HG03139 (cell line): Measurements from ENCODE around the gene PCDH8.

Experiments used
- ATAC-seq: cut with Tn5 transposase; IDR thresholded peaks from one replicate; pipeline ENCODE4 v1.9.1; 2021; ENCODE audit not compliant: unreplicated experiment

PCDH8 gene

DNA sequence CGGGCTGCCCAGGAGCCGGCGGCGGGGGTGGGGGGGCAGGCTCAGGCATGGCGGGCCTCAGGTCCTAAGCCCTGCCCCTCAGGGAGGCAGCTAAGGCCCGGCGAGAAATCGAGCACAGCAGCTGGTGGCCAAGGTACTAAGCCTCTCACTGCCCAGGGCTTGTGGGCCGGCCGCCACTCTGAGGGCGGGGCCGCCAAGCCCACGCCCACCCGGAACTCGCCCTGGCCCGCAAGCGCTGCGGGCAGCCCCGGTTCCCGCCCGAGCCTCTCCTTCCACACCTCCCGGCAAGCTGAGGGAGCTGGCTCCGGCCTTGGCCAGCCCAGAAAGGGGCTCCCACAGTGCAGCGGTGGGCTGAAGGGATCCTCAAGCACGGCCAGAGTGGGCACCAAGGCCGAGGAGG lies 33.1 kb downstream of the PCDH8 start:
- no peak for ATAC-seq

- ATAC-seq: no peak
Observed at GRCh38 chr13:52812941-52813340, 35.5 kb downstream of the PCDH8 start.

GRCh38 chr13:52811841-52812240 lies 36.6 kb downstream of the PCDH8 start:
- ATAC-seq: no peak

DNA sequence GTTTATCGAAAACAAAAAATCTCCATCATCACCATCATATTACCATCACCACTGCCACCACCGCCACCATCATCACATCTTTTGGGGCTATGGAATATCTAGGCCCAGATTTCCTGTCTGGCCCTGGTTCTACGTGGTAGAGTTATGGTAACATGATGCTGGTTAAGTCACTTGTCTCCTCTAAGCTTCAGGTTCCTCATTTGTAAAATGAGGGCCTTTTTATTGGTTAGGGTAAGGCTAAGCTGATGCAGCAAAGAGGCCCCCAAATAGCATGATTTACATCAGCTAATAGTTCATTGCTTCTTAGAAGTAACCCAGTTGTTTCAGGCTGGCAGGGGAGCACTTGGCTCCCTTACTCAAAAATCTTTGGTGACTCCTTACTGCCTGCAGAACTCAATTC lies 37.9 kb downstream of the PCDH8 start:
- ATAC-seq: no peak

- ATAC-seq: no peak
Observed at GRCh38 chr13:52810011-52810410, 38.4 kb downstream of the PCDH8 start.

- ATAC-seq: peak; percentile 73
Observed at GRCh38 chr13:52809310-52809769, 39.1 kb downstream of the PCDH8 start.

GRCh38 chr13:52808842-52809219 lies 39.6 kb downstream of the PCDH8 start:
- no peak for ATAC-seq

DNA sequence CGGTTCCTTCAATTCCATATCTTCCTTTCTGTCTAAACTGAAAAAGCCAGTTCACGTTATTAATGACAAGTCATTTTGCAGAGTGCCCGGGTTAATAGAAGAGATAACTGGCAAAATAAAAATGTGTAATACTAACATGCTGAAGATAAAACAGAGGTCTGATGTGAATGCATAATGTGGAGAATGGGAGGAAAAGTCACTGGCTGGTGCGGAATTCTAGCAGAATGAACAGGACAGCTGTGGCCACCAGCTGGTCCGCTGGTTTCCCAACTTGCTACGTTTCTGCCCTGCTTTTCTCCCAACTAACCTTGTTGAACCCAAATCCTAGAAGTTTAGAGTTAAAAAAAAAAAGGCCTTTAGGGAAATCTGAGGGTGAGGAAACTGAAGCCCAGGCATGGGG lies 42.4 kb downstream of the PCDH8 start:
- ATAC-seq: no peak

- no peak for ATAC-seq
Observed at GRCh38 chr13:52804202-52804641, 44.2 kb downstream of the PCDH8 start.

- ATAC-seq: no peak
Observed at GRCh38 chr13:52800856-52801255, 47.6 kb downstream of the PCDH8 start.

- no peak for ATAC-seq
Observed at GRCh38 chr13:52798770-52799430, 49.5 kb downstream of the PCDH8 start.

DNA sequence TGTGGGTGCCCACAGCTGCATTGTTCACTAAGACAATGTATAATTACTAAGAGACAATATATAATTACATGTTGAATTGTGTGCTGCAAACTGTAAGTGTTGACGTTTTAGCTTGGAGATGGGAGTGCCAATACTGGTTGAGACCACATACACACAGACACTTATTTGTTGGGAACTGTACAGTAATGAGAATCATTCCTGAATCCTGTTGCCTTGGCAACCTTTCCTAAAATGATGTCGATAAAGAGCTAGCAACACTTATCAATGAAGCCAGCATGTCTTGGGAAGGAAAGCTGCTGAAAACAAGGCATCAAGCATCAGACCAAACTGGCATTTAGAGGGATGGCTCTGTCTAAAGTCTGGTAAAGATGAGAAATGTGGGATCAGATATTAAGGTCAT lies 51.3 kb downstream of the PCDH8 start:
- ATAC-seq: no peak

GRCh38 chr13:52794589-52794988 lies 53.9 kb downstream of the PCDH8 start:
- no peak for ATAC-seq

GRCh38 chr13:52793515-52794061 lies 54.9 kb downstream of the PCDH8 start:
- ATAC-seq: no peak
